A549 treated with Mapracorat at 1 μM for 4 hours (cell line): ENCODE results near the gene OR2D2. TPM values are rescaled to one million over a fixed set of nuclear protein-coding genes. Genes with fewer than 3 reads are reported as not detected.

ENCODE experiments used
- total RNA-seq: library from RNA; stranded (reverse); fragments of 200-300 nt; extraction: Qiagen RNA extraction; gene quantifications from 5 replicates; pipeline ENCODE4 v1.2.3, GENCODE V29; 2022

Gene OR2D2
- not detected in 5 replicates for total RNA-seq

GRCh38 chr11:6892400-6892799 is at the start of gene OR2D2:
Gene OR2D2, minus strand, starts transcription at chr11:6892500. Its CDS starts 0 bp downstream, at chr11:6892500.

GRCh38 chr11:6926208-6927029 is 34.1 kb upstream of the OR2D2 start, which contains the start of gene ZNF215:
Gene ZNF215, plus strand, starts transcription at chr11:6926426. Its CDS starts 5,847 bp downstream, at chr11:6932273.

GRCh38 chr11:6920702-6921101 is 28.4 kb upstream of the OR2D2 start, which contains the start of gene OR2D3:
Gene OR2D3, plus strand, starts transcription at chr11:6921002. Its CDS starts 0 bp downstream, at chr11:6921002.

GRCh38 chr11:6876325-6876724 is 16.0 kb downstream of the OR2D2 start, which contains the start of gene OR10A4:
Gene OR10A4, plus strand, starts transcription at chr11:6876625. Its CDS starts 23 bp downstream, at chr11:6876648.

GRCh38 chr11:6862961-6863360 is 29.3 kb downstream of the OR2D2 start, which contains the start of gene OR10A2:
Gene OR10A2, plus strand, starts transcription at chr11:6863057. Its CDS starts 6,698 bp downstream, at chr11:6869755.

GRCh38 chr11:6845383-6845782 is 46.9 kb downstream of the OR2D2 start, which contains the start of gene OR10A5:
Gene OR10A5, plus strand, starts transcription at chr11:6845683. Its CDS starts 0 bp downstream, at chr11:6845683.

Other genes with a start within 250 kb of the OR2D2 start
- 0.06 to 0.12 TPM (median 0.10 TPM) in 5 replicates for gene DCHS1, start 236.7 kb downstream of the OR2D2 start, total RNA-seq
- 86.2 to 114 TPM (median 99.7 TPM) in 5 replicates for gene MRPL17, start 209.2 kb downstream of the OR2D2 start, total RNA-seq
- 0.03 TPM in 1 of 5 replicates, not detected in the others for gene OR2AG2, start 120.5 kb downstream of the OR2D2 start, total RNA-seq
- not detected in 5 replicates for gene OR2AG1, start 109.5 kb downstream of the OR2D2 start, total RNA-seq
- not detected in 5 replicates for gene OR6A2, start 92.8 kb downstream of the OR2D2 start, total RNA-seq
- not detected in 5 replicates for gene OR10A5, start 46.8 kb downstream of the OR2D2 start, total RNA-seq
- gene OR10A2, start 29.4 kb downstream of the OR2D2 start, total RNA-seq = not detected in 5 replicates
- gene OR10A4, start 15.9 kb downstream of the OR2D2 start, total RNA-seq = not detected in 5 replicates
- not detected in 5 replicates for gene OR2D3, start 28.5 kb upstream of the OR2D2 start, total RNA-seq
- gene ZNF215, start 33.9 kb upstream of the OR2D2 start, total RNA-seq = 0.82 to 1.2 TPM (median 0.95 TPM) in 5 replicates
- 0.56 to 0.98 TPM (median 0.79 TPM) in 5 replicates for gene ZNF214, start 127.8 kb upstream of the OR2D2 start, total RNA-seq
- gene NLRP14, start 128.0 kb upstream of the OR2D2 start, total RNA-seq = not detected in 5 replicates
- gene RBMXL2, start 196.5 kb upstream of the OR2D2 start, total RNA-seq = not detected in 5 replicates